Midbrain (tissue), 1 donor: Measurements from ENCODE around the gene APP.
"Not testable (repeated sequence)": the region's sequence is repeated elsewhere in the genome, so short reads cannot be mapped to it uniquely, and the experiment has no call there.

Experiments used
- DNase-seq: peaks from one replicate; lab custom pipeline; 2025; lab: John Stamatoyannopoulos, UW

The APP gene

DNA sequence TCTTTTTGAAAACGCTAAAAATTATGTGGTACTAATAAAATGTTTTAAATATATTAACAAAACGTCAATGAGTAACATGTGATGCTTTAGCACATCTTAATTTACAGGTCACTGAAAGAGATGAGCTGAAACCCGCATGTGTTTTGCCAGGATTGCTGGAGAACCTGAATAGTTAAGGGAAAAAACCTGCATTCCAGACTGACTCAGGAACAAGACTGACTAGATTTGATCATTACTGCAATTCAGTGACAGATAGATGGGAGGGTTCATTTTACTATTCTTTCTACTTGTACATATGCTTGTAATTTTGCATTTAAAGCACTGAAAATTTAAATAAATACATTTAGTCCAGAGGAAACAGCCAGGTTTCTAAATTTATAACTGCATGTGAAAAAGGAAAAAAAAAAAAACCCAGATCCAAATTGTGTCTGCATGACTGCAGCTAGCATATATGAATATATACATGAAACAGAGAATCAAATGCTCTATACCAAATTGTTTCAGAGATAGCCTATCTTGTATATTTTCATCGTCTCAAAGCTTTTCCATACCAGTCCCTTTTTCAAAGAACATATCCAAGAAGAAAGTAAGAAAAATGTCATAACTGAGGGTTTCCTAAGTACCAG, 71.7 kb downstream of the APP start:
- DNase-seq = no peak

DNA sequence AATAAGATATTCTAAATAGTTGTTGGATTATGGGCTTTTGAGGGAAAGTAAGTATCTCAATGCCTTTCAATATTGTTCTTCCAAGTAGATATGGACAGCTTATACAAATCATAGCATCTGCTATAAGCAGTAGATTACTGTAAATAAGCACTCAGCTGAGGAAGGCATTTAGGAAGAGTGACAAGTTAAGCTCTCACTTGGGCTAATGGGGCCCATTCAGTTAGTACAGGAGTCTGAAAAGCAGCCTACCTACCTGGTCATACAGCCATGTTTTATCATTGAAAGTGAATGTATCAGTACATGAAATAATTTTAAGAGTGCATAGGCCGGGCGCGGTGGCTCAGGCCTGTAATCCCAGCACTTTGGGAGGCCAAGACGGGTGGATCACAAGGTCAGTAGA, 73.1 kb downstream of the APP start:
- no peak for DNase-seq

DNA sequence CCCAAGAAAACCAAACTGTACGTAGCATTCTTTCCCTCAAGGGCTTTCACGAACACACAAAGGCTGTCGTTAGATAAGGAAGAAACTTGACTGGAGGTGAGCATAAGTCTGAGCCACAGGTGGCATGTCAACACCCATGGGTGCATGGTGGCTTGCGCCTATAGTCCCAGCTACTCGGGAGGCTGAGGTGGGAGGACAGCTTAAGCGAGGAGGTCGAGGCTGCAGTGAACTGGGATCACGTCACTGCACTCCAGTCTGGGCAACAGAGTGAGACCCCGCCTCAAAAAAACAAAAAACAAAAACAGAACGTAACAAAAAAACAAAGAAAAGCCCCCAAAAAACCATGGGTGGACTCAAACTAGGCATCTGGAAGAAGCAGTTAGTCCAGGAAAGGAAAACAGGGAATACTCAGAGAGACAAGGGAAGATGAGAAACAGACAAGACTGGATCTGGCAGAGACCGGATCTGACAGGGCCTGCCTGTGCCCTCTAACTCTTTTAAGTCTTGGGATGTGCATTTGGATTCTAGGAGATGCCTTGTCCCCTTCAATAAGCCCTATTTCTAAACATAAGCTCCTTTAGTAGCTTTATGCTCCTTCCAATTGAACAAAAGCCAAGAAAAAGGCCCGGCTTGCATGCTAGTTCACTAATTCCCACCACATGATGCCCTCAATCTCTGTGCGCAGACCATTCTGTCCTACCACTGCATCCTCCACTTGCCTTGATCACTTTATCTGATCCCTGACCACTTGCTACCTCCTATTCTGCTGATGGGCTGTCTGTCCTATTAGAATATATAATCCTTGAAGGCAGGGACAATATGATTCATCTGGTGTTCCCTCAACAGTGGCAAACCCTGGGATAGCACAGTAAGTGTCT, 73.8 kb downstream of the APP start:
- DNase-seq = no peak

DNA sequence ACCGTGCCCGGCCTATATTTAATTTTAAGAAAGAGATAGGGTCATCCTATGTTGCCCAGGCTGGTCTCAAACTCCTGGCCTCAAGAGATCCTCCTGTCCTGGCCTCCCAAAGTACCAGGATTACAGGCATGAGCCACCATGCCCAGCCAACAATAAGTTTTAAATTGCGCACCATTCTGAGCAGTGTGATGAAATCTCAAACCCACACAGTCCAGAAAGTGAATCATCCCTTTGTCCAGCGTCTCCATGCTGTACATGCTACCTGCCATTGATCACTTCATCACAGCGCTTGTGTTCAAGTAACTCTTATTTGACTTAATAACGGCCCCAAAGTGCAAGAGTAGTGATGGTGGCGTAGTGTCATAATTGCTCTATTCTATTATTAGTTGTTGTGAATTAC, 75.4 kb downstream of the APP start:
- DNase-seq = no peak

DNA sequence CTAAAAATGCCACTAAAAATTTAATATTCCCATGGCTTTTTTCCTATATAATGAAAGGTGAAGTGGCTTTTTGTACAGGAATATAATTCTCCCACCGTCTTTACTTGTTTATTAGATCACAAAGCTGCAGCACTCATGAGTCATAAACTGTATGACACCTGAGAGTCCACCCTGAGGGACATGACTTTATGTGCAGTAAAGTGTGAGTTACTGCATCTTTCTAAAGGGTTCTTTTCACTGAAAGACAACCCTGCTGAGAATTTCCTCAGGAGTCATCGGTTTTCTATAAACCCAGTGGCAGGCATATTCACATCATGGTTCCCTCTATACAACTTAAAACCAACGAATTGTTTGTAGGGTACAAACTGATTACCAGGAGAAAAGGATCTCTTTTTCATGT, 77.4 kb downstream of the APP start:
- DNase-seq = no peak

DNA sequence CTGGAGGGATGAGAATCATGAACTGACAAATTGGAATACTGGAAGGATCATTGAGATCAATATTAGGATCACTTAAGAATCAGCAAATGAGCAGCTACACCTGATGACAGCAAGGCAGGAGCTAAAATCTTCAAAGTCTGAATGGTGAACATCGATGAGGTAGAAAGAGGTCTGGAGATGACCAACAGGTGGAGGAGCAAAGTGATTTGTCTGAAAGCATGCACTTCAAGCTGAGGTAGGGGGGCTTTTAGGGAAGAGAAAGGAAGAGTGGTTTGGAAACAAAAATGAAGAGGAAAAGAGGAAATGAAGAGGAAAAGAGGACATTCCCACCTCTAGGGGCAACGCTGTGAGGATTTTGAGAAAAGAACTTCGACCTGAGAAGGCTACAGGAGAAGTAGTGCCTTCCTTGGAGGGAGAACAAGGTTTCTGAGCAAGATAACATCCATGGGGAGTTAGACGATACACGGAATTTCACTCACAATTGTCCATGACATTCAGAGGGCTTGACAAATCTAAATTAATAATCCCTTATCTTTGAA, 79.0 kb downstream of the APP start:
- DNase-seq = no peak

DNA sequence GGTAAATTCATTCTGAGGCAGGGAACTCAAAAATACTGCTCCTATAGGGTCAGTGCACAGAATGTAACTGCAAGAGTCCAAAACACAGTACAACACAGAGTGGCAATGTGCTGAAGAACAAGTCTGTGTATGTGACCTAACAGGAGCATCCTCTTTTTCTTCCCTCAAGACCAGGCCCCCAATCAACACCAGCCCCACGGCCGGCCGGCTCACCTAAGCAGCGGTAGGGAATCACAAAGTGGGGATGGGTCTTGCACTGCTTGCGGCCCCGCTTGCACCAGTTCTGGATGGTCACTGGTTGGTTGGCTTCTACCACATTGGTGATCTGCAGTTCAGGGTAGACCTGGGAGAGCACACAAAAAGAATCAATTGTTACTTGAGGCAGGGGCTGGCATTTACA, 80.8 kb downstream of the APP start:
- no peak for DNase-seq

DNA sequence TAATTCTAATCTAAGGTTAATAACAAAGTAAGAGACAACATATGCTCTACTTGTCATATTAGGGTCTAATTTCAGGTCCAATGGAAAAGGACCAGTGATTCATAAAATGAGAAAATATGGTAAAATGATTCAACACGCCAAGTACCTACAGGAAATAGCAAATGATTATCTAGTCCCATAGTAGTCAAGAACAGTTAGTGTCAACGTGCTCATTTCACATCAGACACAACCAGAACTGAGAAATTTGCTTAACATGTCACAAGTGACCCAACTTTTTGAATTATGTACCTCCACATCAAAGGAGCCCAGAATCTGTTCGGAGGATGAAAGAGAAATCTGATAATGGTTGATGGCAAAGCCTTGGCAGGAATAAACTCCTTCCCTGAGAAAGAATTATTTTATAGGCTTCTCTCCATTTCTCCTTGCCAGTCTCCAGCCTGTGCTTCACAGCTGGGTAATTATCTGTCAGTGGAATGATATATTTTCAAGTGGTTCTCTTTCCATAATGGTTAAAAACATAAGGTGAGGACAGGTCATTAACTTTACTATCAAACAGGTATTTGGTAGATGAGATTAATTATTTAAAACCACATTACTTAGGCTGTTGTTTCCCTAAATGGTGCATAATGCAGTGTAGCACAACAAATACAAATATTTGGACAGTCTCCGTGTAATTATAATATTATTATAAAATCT, 83.2 kb downstream of the APP start:
- no peak for DNase-seq

DNA sequence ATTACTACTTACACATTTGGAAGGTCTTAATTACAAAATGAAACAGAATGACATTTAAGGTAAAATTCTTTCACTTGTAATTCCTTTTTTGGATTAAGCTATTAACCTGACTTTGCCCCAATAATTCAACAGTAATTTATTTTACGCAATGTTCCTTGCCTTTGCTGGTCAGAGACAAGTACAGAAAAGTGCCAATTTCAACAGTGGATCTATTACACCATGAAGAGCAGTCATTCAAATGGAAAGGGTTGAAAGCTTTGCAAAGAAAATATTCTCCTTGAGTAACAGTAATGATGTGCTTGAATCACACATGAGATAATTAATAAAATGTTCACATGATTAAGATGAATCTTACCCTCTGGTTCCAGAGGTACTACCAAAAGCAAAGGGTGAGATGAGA, 84.7 kb downstream of the APP start:
- DNase-seq = no peak

DNA sequence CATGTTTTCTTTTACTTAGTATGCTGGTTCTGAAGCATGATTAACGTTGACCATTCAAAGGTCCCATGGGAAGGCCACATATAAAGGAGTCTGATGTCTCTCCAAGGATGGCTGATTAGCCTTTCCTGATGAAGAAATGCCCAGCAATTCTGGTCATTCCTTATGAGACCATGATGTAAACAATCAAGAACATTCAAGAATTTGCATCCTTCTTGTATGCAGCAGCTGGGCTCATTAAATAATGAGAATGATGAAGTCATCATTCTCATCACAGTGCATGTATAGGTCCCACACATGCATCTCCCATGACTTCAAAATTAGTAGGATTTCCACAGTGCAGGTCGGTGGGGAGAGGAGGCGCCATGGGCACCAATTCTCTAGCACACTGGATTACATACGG, 85.4 kb downstream of the APP start:
- DNase-seq = no peak

DNA sequence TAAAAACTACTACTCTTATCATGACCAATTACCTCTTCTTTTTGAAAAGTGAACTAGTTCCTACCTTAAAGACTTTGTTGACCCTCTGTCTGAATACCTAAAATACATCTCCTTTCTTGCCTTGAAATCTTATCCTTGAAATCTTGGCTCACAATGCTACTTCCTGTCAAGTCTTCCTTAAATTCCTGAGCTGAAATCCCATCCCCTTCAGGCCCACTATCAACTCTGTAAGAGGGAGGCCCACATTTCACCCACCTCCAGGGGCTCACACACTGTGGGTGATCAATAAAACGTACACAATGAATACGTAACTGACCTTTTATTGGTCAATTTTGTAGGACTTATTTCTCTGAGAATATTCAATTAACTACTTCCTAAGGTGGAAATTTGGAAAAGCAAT, 88.0 kb downstream of the APP start:
- DNase-seq = no peak

DNA sequence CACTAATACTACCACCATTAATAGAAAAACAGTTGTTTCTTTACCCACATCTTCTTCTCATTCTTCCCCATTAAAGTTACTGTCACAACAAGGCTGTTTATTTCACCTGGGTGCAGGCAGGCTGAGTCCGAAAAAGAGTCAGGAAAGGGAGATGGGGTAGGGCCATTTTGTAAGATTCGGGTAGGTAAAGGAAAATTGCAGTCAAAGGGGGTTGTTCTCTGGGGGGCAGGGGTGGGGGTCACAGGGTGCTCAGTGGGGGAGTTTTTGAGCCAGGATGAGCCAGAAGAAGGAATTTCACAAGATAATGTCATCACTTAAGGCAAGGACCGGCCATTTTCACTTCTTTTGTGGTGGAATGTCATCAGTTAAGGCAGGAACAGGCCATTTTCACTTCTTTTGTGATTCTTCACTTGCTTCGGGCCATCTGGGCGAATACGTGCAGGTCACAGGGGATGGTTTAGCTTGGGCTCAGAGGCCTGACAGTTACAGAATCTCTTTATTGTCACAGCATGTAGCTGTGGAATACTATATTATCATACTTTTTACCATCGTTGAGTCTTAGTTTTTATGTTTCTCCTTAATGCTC, 89.3 kb downstream of the APP start:
- DNase-seq = not testable (repeated sequence)

DNA sequence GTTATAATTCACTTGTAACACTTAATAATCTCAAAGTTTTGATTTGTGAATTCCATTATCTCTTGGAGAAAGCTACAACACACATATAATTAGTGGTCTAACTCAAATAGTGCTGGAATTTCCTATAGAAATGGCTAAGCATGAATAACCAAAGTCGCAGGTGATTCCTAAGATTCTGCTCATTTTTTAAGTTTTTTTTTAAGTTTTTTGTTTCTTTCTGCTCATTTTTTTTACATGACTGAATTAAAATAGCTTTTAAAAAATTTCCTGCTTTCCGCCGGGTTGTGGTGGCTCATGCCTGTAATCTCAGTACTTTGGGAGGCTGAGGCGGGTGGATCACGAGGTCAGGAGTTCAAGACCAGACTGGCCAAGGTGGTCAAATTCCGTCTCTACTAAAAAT, 90.4 kb downstream of the APP start:
- DNase-seq = no peak

DNA sequence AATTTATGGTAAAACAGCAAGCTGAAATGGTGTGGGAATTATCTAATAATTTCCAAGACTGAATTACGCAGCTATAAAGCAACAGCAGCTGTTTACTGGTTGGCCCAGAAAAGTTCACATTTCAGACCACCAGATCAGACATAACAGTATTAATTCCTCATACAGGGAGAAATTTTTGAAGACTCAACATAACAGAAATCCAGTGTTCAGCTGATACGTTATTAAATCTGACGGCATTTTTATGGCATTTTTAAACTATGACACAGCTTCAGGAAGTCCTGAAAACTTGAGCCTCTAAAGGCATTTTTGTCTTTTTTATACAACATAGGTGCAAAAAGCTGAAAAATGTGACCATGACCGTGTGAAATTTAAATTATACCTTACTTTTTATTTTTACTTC, 91.2 kb downstream of the APP start:
- DNase-seq = no peak

DNA sequence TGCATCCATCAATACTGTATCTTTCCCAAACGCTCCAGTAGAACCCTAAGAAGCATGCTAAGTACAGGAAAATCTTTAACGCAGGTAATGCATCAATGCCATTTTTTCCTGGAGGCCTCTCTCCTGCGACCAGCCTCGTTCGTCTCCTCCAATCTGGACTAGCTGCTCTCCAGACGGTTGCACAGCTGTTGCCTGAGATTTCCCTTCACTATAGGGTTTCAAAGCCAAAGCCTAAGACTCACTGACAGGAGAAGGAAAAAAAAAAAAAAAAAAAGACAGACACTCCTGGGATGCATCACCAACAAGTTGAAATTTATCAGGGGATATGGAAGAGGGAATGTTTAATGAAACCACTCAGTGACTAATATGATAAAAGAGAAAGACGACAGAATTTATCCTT, 93.0 kb downstream of the APP start:
- no peak for DNase-seq

DNA sequence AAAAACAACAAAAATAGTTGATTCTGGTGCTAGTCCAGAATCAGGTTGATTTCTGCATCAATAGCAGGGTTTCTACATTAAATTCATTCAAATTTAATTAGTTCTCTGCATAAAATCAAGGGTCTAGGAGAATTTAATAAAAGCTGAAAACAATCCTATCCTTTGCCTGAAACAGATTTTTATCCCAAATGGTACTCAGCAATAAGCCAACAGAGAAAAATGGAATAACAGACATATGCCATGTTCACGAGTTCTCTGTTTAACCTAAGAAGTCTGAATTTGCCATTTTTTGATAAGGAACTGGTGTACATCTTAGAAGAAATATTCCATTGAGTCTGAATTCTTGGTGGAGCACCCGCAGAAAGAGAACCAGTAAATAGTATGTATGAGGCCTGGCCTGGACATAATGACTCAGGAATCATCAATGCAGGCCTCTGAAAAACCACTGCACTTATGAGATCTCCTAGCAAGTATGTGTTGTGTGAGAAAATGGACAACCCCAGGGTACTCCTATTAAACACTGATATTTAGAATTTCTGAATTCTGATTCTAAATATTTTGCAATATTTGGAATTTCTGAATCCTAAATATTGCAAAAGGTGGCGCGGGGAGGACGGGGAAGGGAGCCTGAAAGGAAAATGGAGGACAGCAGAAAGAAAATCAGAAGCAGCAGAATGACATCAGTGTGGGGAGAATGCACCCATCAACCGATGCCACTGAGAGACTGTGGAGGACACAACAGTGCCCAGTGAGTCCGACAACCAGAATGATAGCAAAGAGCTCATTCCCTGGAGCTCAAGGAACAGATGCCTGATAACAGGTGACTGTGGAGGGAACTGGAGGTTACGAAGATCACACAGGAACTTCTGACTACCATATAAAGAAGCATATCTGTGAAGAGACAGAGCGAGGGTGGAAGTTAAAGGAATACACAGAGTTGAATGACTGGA, 97.6 kb downstream of the APP start:
- no peak for DNase-seq

DNA sequence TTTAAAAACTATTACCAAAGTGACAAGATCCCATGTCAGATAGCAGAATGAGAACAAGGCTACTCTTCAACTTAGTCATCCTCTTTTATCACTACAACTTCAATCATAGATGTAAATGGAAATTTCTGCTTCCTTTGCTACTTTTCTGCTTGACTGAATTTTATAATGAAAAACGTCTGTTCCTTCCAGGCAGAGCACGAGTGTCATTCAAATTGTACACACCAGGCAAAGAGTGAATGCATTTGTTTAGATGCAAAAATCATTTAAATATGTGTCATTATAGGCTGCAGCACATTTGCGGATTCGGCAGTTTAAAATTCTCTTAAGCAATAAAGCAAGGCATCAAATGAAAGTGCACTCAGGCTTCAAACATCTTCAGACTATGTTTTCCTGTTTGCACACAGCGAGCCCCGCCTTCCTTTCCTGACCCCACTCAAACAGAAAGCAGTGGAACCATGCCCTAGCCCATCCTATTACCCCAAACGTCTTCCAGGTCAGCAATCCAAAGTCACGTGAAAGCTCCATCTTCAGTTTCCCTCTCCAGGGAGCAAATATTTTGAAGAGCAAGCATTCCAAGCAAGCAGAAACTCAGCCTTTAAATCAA, 99.6 kb downstream of the APP start:
- no peak for DNase-seq

DNA sequence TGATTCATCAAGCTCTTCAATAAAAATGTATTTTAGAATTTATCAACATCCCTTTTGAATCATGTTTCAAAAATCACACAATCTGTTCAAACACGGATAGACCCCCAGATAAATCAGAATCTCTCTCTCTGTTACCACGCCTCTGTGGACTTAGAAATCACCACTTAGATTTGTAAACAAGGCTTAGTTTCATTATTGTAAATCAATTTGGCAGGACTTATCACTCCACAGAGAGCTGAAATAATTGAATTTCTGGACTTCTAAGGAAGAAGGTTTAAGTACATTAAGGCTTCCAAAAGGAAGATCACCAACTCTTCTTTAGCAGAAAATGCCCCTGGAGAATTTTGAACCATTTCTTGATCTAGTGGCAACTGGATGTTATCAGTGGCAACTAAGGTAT, 100.4 kb downstream of the APP start:
- no peak for DNase-seq

DNA sequence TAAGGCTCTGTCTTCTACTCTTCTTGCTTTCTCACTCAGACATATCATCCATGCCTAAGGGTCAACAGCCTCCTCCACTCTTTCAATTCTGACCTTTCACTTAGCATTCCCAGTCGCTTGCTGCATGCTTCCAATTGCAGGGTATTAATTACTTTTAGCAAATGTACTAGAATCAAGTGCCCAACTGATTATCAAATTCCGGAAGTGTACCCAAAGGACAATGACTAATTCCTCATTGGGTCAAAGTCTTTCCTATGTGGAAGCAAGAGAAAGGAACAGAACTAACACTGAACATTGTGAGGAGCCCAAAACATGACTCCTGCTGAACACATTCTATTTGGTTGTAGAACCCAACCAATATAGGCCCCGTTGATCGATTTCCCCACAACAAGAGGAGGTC, 101.8 kb downstream of the APP start:
- DNase-seq = no peak

DNA sequence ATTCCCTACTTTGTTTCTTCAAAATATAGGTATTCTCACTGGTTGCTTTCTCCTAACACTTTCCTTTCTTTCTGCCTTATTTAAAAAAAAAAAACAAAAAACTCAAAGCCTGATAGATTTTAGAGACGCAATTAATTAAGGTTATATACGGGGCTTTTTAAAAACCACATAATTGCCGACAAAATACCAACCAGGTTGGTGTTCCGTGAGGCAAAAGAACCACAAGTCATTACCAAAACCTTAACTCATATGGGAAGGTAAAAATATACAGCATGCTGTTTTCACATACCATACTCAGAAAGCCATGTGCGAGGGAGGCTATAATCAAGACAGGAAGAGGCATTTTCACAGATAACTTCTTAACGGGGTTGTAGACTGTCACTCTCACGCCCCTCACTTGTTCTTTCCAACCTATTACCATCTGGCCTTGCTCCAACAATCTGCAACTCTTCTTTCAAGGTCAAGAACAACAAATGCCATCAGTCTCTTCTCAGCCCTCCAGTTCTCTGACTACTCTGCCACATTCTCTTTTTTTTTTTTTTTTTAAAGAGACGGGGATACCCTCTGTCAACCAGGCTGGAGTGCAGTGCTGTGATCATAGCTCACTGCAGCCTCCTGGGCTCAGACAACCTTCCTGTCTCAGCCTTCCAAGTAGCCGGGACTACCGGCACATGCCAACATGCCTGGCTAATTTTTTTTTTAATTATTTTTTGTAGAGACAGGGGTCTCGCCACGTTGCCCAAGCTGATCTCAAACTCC, 102.6 kb downstream of the APP start:
- DNase-seq = no peak
